Activated T-cell treated with anti-CD3 and anti-CD28 coated beads for 24 hours (primary cell): ENCODE results near the gene JSRP1.

Experiments
- DNase-seq: peaks from one replicate; pipeline ENCODE4 v3.0.0-alpha.2; 2020; ENCODE audit warnings: low read depth

JSRP1 gene

DNA sequence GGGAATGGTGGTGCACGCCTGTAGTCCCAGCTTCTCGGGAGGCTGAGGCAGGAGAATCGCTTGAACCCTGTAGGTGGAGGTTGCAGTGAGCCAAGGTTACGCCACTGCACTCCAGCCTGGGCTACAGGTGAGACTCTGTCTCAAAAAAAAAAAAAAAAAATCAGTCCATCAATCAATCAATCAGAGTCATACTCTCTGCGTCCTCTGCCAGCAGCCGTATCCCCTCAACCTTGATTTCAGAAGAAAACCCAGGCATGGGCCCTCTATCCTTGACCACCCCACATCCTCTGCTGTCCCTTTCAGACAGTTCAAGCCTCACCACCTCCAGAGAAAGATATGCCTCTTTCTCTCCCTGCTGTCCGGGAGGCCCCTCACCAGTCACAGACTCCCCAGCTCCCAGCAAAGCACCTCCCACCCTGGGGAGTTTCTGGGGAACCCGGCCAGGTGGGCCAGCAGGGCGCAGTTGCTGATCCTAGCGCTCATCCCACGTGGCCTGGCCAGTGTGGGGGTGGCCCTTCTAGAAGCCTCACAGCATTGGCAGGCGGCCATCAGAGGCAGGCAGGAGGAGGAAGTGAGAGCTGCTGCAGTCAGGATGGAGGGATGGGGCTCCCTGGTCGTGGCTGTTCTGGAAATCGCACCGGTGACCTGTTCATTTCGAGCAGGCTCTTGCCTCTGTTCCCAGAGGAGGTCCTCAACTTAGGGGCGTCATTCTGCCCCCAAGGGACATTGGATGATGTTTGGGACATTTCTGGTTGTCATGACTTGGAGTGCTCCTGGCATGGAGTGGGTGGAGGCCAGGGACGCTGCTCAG is 10.2 kb upstream of the JSRP1 start:
- DNase-seq, result no peak

DNA sequence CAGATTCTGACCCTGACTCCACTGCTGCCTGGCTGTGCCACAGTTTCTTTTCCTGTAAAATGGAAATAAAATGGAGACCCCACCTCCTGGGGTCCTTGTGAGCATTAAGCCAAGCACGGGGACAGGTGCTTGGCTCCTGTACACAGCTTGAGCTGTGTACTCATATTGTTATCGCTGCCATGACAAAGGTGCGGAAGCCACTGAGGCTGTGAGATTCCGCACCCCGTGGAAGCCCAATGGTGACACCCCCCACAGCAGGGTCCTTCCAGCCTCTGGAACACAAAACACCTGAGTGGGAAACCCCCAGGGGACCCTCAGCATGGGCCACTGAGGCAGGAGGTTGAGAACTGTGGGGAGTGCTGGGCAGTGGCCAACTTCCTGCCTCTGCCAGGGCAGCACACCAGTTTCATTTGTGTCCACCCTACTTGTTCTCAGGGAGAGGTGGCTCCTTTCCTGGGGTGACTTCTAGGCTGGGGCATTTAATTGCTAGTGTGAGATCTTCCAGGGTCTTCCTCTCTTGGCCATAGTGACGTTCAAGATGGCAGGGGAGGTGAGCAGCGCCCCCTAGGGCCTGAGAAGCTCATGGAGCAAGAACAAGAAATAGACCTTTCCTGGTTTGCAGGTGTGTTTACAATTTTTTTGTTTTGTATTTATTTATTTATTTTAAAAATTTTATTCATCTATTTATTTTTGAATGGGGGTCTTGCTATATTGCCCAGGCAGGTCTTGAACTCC is 5.4 kb upstream of the JSRP1 start:
- DNase-seq, result no peak

DNA sequence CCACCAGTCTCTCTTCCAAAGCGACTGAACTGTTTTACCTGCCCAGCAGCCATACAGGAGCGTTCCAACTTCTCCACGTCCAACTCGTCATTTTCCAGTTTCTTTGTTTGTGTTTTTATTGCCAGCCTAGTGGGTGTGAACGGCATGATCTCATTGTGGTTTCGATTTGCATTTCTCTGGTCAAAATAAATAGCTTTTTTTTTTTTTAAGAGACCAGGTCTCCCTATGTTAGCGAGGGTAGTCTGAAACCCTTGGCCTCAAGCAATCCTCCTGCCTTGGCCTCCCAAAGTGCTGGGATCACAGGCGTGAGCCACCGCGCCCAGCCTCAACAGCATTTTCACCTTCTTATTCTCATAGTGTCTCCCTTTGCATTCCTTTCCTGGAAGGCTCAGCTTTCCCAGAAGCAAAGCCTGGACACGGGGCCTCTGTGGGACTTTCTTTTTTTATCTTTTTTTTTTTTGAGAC is 4.2 kb upstream of the JSRP1 start:
- no peak for DNase-seq

DNA sequence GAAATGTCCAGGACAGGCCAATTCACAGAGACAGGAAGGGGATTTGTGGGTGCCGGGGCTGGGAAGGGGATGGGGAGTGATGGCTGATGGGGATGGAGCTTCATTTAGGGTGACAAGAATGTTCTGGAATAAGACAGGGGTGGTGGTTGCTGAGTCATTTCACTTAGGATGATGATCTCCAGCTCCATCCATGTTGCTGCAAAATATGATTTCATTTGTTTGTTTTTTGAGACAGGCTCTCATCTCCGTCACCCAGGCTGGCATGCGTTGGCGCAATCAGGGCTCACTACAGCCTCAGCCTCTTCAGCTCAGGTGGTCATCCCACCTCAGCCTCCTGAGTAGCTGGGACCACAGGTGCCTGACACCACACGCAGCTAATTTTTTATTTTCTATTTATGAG is 3.1 kb upstream of the JSRP1 start:
- DNase-seq, result no peak

DNA sequence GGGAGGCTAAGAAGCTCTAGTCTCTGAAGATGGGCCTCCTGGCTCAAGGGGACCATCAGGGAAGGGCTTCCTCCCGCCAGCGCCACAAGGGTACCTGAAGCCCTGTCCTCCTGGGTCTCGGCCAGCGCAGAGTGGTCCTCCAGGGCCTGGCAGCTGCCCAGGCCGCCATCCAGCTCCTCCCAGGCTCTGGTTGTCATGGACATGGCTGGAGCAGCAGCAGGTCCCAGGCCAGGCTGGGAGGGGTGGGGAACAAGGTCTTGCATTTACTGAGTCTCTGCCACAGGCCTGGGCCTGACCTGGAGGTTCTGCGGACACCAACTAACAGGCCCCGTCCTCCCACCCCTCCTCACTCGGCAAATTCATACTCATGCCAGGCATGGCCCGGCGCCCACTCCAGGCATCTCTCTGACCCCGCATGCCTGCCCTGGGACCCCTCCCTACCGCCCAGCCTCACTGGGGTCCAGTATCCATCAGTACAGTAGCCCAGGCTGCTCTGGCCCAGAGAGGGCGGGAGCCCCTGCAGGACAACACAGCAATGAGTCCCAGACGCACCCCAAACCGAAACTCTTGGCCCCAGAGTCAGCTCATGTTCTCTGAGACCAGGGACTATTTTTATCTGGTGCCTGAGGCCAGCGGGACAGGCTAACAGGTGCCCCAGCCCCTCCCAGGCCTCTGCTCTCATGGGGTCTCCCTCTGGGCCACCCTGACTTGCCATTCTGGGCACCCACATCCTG is 938 bp downstream of the JSRP1 start:
- no peak for DNase-seq

DNA sequence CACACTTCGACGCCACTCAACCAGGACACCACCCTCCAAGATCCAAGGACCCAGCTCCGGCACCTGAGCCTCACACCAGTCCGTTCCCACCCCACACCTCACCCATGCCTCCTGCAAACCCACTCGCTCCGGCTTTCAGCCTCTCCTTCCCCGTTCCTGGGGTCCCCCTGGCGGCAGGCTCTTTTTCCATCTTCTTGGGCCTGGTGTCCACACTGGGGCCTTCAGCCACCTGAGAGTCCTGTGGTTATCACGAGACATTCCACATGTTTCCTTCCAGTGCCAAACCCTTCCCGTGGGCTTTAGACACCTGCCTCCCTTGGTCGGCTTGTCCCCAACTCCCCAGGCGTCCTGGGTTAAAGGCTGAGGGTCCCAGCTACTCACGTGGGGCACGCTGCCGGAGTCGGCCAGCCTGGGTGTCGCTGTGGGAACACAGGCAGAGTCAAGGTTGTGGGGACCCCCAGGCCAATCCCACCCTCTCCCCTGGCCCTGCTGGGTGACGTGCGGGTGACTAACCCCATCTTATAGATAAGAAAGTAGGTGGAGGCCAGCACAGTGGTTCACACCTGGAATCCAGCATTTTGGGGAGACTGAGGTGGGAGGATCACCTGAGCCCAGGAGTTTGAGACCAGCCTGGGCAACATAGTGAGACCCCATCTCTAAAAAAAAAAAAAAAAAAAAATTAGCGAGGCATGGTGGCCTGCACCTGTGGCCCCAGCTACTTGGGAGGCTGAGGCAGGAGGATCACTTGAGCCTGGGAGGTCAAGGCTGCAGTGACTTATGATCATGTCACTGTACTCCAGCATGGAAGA is 1.9 kb downstream of the JSRP1 start:
- DNase-seq, result no peak

DNA sequence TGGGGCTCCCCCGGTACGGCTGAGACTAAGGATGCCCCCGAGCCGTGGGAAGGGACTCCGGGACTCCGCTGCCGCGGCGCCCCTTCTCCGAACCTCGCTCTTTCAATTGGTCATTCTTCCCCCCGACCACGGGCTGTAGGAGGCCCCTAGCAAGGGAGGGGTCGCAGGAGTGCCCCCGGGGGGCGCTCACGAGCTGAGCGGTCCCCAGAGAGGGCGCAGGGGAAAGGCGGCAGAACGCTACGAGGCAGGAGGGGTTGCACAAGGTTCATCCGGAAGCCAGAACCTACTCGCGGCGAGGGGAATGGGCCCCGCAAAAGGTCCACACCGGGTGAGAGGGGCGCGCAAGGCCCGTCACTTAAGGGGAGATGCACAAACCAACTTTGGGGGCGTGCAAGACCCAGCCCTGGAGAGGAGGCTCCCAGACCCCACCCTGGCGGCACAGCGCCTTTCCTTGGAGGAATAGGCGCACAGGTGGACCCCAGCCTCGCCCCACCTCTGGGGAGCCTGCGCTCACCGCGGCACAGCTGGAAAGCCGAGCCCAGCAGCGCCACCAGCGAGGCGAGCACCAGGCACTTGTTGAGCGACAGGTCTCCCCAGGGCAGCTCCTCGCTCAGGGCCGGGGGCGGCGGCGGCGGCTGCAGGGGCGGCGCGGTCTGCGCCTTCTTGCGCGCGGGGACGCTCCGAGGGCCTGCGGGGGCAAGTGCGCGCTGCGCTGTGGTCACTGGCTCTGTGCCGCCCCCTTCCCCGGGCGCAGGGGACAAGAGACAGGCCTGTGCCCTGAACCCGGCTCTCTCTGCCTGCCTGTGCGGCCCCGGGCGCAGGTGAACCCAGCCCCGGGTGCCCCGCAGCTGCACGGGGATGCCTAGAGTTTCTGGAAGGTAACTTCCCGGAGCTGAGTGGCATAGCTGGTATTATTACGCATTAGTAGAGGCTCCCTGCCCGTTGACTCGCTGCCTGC is 2.8 kb downstream of the JSRP1 start:
- no peak for DNase-seq

DNA sequence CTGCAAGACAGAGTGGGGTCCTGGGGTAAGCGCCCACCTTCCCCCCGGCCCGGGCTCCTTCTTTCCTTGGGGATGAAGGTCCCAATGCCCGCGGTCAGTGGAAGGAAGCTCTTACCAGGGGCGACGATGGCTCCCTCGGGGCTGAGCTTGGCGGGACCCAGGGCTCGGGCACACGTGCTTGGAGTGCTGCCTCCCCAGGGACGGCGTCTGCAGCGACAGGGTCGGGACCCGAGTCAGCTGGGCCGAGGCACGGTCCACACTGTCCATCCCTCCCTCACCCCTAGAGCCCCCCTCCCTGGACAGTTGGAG is 3.5 kb downstream of the JSRP1 start:
- DNase-seq, result no peak

DNA sequence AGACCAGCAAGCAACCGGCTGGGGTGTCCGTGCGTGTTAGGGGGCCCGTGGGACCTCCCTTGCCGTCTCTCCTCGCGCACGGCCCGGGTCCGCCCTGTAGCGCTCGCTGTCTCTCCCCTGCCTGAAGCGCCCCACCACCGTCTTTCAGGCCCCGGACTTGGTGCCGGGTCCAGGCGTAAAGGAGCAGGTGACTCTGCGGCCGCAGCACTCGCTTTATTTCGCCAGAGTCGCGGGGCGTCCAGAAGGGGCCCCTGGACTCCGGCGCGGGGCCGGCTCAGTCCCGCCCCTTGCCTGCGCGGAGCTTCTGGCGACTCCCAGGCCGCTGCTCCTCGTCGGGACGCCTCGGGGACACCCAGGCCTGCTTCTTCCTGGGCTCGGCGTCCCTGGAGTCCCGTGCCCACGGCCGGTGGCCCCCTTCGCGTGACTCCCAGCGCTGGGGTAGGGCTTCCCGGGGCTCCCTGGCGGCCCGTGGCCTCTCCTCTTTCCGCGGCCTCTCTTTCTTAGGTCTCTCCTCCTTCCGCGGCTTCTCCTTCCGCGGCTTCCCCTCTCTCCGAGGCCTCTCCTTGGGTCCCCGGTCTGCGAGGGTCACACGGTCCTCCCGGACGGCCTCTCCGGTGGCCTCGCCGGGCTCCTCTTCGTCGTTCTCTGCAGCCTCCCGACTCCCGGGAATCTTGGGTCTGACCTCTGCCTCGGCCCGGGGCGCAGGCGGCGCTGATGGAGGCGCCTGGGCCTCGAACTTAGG is 4.0 kb downstream of the JSRP1 start:
- DNase-seq, result no peak

DNA sequence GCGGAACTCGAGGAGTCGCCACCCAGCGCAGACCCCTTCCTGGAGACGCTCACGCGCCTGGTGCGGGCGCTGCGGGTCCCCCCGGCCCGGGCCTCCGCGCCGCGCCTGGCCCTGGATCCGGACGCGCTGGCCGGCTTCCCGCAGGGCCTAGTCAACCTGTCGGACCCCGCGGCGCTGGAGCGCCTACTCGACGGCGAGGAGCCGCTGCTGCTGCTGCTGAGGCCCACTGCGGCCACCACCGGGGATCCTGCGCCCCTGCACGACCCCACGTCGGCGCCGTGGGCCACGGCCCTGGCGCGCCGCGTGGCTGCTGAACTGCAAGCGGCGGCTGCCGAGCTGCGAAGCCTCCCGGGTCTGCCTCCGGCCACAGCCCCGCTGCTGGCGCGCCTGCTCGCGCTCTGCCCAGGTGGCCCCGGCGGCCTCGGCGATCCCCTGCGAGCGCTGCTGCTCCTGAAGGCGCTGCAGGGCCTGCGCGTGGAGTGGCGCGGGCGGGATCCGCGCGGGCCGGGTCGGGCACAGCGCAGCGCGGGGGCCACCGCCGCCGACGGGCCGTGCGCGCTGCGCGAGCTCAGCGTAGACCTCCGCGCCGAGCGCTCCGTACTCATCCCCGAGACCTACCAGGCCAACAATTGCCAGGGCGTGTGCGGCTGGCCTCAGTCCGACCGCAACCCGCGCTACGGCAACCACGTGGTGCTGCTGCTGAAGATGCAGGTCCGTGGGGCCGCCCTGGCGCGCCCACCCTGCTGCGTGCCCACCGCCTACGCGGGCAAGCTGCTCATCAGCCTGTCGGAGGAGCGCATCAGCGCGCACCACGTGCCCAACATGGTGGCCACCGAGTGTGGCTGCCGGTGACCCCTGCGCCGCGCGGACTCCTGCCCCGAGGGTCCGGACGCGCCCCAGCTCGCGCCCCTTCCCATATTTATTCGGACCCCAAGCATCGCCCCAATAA is 4.8 kb downstream of the JSRP1 start:
- no peak for DNase-seq

DNA sequence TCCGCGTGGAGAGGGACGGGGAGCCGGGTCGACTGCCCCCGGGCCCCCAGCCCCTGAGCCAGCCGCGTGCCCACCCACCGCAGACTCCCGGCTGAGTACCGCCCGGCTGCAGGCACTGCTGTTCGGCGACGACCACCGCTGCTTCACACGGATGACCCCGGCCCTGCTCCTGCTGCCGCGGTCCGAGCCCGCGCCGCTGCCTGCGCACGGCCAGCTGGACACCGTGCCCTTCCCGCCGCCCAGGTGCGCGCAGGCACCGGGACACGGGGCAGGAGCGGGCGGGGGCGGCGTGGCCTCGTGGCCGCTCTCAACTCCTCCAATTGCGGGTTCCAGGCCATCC is 5.5 kb downstream of the JSRP1 start:
- no peak for DNase-seq

DNA sequence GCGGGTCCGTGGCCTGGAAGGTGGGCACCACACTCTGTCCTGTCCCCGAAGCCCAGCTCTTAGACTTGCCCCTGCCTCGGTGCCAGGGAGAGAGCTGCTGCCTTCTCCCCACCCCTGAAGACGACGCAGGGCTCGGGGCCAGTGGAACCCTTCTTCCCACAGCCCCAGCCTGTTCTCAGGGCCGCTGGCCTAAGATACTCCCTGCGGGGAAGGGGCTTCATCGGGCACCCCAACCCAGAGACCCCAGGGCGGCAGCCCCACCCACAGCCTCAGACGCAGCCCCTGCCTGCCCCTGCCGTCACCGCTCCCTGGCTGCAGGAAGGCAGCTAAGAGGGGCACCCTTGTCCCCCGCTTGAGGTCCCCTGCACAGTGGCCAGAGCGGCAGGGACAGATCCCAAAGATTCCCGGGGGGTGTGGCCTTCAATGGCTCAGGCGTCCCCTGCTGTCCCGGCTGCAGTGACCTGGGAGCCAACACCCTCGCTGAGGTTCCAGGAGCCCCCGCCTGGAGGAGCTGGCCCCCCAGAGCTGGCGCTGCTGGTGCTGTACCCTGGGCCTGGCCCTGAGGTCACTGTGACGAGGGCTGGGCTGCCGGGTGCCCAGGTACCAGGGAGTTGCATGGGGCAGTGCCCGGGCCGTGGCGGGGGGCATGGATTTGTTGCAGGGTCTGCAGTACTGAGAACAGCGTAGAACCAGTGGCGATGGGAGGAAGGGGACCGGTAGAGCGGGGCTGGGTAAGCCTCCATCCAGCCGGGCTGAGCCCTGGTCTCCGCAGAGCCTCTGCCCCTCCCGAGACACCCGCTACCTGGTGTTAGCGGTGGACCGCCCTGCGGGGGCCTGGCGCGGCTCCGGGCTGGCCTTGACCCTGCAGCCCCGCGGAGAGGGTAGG is 6.1 kb downstream of the JSRP1 start:
- DNase-seq, result no peak

DNA sequence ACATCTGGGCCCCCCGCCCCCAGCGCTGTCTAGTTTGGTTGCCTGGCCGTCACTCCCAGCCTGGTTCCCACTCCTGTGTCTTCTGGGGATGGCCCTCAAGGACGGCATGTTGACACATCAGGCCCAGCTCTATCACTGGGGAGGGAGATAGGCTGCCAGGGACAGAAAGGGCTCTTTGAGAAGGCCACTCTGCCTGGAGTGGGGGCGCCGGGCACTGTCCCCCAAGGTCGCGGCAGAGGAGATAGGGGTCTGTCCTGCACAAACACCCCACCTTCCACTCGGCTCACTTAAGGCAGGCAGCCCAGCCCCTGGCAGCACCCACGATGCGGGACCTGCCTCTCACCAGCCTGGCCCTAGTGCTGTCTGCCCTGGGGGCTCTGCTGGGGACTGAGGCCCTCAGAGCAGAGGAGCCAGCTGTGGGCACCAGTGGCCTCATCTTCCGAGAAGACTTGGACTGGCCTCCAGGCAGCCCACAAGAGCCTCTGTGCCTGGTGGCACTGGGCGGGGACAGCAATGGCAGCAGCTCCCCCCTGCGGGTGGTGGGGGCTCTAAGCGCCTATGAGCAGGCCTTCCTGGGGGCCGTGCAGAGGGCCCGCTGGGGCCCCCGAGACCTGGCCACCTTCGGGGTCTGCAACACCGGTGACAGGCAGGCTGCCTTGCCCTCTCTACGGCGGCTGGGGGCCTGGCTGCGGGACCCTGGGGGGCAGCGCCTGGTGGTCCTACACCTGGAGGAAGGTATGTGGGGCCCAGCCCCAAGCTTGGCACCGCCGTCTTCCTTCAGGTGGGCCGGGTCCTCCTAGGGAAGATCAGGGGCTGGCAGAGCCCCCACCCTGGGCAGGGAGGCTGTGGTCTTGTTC is 7.0 kb downstream of the JSRP1 start, which contains the start of gene AMH:
TSS of gene AMH (plus strand) at position 314 of the 857 bp plus-strand sequence. CDS start at position 324, 10 bp downstream.
- no peak for DNase-seq

DNA sequence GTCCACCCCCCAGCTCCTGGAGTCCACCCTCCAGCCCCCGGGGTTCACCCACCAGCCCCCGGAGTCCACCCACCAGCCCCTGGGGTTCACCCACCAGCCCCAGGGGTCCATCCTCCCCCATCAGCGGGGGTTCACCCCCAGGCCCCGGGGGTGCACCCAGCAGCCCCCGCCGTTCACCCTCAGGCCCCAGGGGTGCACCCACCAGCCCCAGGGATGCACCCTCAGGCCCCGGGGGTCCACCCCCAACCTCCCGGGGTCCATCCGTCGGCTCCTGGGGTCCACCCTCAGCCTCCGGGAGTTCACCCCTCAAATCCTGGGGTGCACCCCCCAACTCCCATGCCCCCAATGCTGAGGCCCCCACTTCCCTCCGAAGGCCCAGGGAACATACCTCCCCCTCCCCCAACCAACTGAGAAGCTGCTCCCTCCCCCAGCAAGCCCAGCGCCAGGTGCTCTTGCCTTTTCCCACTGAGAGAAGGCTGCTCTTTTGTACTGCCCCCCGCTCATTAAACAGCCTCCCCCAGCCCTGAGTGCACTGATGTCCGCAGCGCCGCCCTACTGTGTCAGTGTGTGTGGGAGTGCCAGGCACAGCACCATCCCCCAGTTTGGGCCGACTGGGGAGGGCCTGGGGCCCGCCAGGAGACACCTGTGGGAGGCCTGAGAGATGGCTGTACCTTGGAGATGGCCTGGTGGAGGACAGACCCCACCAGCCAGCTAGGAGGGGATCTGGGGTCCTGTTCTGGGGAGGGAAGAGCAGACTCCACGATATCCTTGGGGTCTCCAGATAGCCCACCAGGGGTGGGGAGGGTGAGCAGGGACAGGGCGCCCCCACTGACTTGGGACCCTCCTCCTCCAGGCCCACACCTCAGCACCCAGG is 7.8 kb downstream of the JSRP1 start:
- DNase-seq, result no peak

DNA sequence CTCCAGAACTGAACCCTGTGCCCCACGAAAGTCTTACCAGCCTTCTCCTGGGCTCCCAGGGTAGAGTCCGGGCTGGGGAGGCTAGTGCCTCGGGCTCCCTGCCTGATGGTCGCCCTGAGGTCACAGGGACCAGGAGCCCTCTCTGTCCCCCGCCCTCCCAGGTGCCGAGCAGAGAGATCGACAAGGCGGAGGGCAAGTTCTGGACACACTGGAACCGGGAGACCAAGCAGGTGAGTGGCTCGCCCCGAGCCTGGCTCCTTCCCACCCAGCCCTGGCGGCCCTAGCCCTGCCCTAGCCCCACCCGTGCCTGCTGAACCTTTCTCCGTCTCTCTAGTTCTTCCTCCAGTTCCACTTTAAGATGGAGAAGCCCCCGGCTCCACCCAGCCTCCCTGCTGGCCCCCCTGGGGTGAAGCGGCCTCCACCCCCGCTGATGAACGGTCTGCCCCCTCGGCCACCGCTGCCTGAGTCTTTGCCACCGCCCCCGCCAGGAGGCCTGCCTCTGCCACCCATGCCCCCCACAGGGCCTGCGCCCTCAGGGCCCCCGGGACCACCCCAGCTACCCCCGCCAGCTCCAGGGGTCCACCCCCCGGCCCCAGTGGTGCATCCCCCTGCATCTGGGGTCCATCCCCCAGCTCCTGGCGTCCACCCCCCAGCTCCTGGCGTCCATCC is 8.7 kb downstream of the JSRP1 start:
- no peak for DNase-seq
